GM12874 (cell line): ENCODE measurements around the gene DOCK1.

ENCODE experiments used
- CTCF ChIP-seq: IDR thresholded peaks from 2 replicates; pipeline ENCODE4 v1.5.1; 2011; ENCODE audit warnings: low read depth, mild to moderate bottlenecking, control low read depth, low read length, moderate library complexity; ENCODE audit not compliant: insufficient read depth

The DOCK1 gene

GRCh38 chr10:126895214-126895781, 9.9 kb upstream of the DOCK1 start:
- no peak for TF ChIP-seq CTCF

- no peak for TF ChIP-seq CTCF
Measured at GRCh38 chr10:126898460-126898859, 6.8 kb upstream of the DOCK1 start.

- TF ChIP-seq CTCF: no peak
Measured at GRCh38 chr10:126902157-126902556, 3.1 kb upstream of the DOCK1 start.

- no peak for TF ChIP-seq CTCF
Measured at GRCh38 chr10:126903656-126904360, 1.4 kb upstream of the DOCK1 start.

GRCh38 chr10:126904516-126904817, 761 bp upstream of the DOCK1 start:
- TF ChIP-seq CTCF: no peak

GRCh38 chr10:126905776-126906703, 812 bp downstream of the DOCK1 start:
- TF ChIP-seq CTCF: no peak

GRCh38 chr10:126906704-126907422, 1.6 kb downstream of the DOCK1 start:
- no peak for TF ChIP-seq CTCF
